Gastrocnemius medialis (tissue), 4 donors: ENCODE measurements around the gene MAGEA10. TPM values are rescaled to one million over a fixed set of nuclear protein-coding genes. Genes with fewer than 3 reads are reported as not detected.
"Not testable (repeated sequence)": the region's sequence is repeated elsewhere in the genome, so short reads cannot be mapped to it uniquely, and the experiment has no call there.

ENCODE experiments used
- ATAC-seq, 2 donors: fragments of 150-250 bp; one replicate each; pipeline ENCODE4 v1.9.1; 2016
- DNase-seq, 2 donors: peaks; one replicate each; pipeline ENCODE4 v3.0.0-alpha.2; 2019
- H3K27ac ChIP-seq, 4 donors: fragments of 200-600 bp; sonication (generic); 1 replicate in 1 of 4; 2 replicates in 3 of 4; pipeline ENCODE4 v1.5.1; 2016 to 2018; ENCODE audit warnings: mild to moderate bottlenecking in 2 of 4, moderate library complexity in 1 of 4
- H3K27me3 ChIP-seq, 3 donors: fragments of 200-600 bp; sonication (generic) in 2 of 3; 1 replicate in 1 of 3; 2 replicates in 2 of 3; pipeline versions ENCODE4 v1.5.1 to v1.6.0; 2016 to 2019; ENCODE audit warnings: mild to moderate bottlenecking in 1 of 3, moderate library complexity in 1 of 3
- H3K36me3 ChIP-seq, 2 donors: fragments of 200-600 bp; sonication (generic) in 1 of 2; one replicate each; pipeline ENCODE4 v1.5.1; 2017 to 2018
- H3K4me1 ChIP-seq, 2 donors: fragments of 200-600 bp; sonication (generic) in 1 of 2; one replicate each; pipeline ENCODE4 v1.5.1; 2016 to 2017; ENCODE audit warnings: mild to moderate bottlenecking in 2 of 2
- H3K4me3 ChIP-seq, 4 donors: fragments of 200-600 bp; sonication (generic) in 3 of 4; 1 replicate in 1 of 4; 2 replicates in 3 of 4; pipeline ENCODE4 v1.5.1; 2016 to 2019; ENCODE audit warnings: mild to moderate bottlenecking in 2 of 4
- H3K9me3 ChIP-seq, 3 donors: fragments of 200-600 bp; sonication (generic) in 2 of 3; 1 replicate in 1 of 3; 2 replicates in 2 of 3; pipeline ENCODE4 v1.5.1; 2016 to 2019
- CTCF ChIP-seq, 5 experiments: fragments of 450-650 bp in 3 of 5; fragments of 200-600 bp in 2 of 5; sonication (generic) in 2 of 5; IDR thresholded peaks in 4 of 5; conservative IDR thresholded peaks in 1 of 5; 1 replicate in 4 of 5; 2 replicates in 1 of 5; pipeline ENCODE4 v1.5.1; 2016 to 2019; ENCODE audit warnings: antibody characterized with exemption in 5 of 5, mild to moderate bottlenecking in 3 of 5, moderate library complexity in 3 of 5
- POLR2A ChIP-seq, 2 donors: fragments of 450-650 bp; IDR thresholded peaks; one replicate each; pipeline ENCODE4 v1.6.1; 2017; ENCODE audit warnings: antibody characterized with exemption in 2 of 2, mild to moderate bottlenecking in 2 of 2, moderate library complexity in 2 of 2
- in situ Hi-C, 4 donors: fragments of 200-750 bp; cut with MboI; loops; one replicate each; pipeline versions ENCODE4 v1.15.0 to v1.8.0; 2017; ENCODE audit warnings: low sequenced_read_pairs in 4 of 4
- intact Hi-C: fragments of 100-400 bp; cut with DNase I; formaldehyde crosslinking; loops from one replicate; pipeline ENCODE4 v1.15.1; 2023; ENCODE audit warnings: low total_unique reads
- total RNA-seq, 4 donors: library from RNA; depleted of rRNA; stranded (reverse); fragments of >200 nt; gene quantifications; one replicate each; pipeline versions ENCODE4 v1.1.0 to v1.2.3, GENCODE V29; 2016

The MAGEA10 gene
- total RNA-seq = not detected

GRCh38 chrX:152138388-152138784 lies at the start of gene MAGEA10:
TSS of gene MAGEA10 (minus strand) at chrX:152138577. CDS start at chrX:152135620, 2,957 bp downstream.
- in situ Hi-C loops (no loop called here), intact Hi-C loops (no loop called here)
- H3K4me3 ChIP-seq = no peak within 1 kb of the TSS
- H3K27ac ChIP-seq = no peak within 1 kb of the TSS
- no peaks in the 10 kb centered on the region for H3K27me3 ChIP-seq
- no peaks in the 10 kb centered on the region for H3K4me1 ChIP-seq
- TF ChIP-seq POLR2A (IDR thresholded peaks at IDR 0.05) = no peak
- no peak for TF ChIP-seq CTCF (IDR thresholded peaks at IDR 0.05 in 4 of 5, conservative IDR thresholded peaks at IDR 0.05 in 1 of 5)
- H3K9me3 ChIP-seq = no peaks in the 10 kb centered on the region
- ATAC-seq = no peak
- no peak for DNase-seq
- no peaks in the 10 kb centered on the region for H3K36me3 ChIP-seq

GRCh38 chrX:152177497-152178269 lies 39.3 kb upstream of the MAGEA10 start:
- Histone ChIP-seq H3K36me3 (no peaks in the 10 kb centered on the region), H3K9me3 (no peaks in the 10 kb centered on the region), H3K27ac (no peak overlapping the region), H3K4me3 (no peak overlapping the region), H3K27me3 (no peaks in the 10 kb centered on the region), H3K4me1 (no peaks in the 10 kb centered on the region)
- intact Hi-C loops (no loop called here), in situ Hi-C loops (no loop called here)
- no peak for DNase-seq
- TF ChIP-seq POLR2A (IDR thresholded peaks at IDR 0.05) (no peak), CTCF (IDR thresholded peaks at IDR 0.05 in 4 of 5, conservative IDR thresholded peaks at IDR 0.05 in 1 of 5) (no peak)
- no peak for ATAC-seq

- intact Hi-C loops = no loop called here
- DNase-seq = no peak
- ATAC-seq = no peak
- TF ChIP-seq CTCF (IDR thresholded peaks at IDR 0.05 in 4 of 5, conservative IDR thresholded peaks at IDR 0.05 in 1 of 5) (no peak), POLR2A (IDR thresholded peaks at IDR 0.05) (no peak)
- Histone ChIP-seq H3K27ac (no peak overlapping the region), H3K4me3 (no peak overlapping the region), H3K27me3 (no peaks in the 10 kb centered on the region), H3K4me1 (no peaks in the 10 kb centered on the region), H3K9me3 (no peaks in the 10 kb centered on the region), H3K36me3 (no peaks in the 10 kb centered on the region)
- in situ Hi-C loops = no loop called here
Observed at GRCh38 chrX:152177052-152177451, 38.7 kb upstream of the MAGEA10 start.

- H3K4me3 ChIP-seq, H3K27ac ChIP-seq, H3K9me3 ChIP-seq, in situ Hi-C loops, H3K36me3 ChIP-seq, H3K27me3 ChIP-seq, ATAC-seq, intact Hi-C loops, DNase-seq, H3K4me1 ChIP-seq: not testable (repeated sequence)
Observed at GRCh38 chrX:152175892-152176291, 37.5 kb upstream of the MAGEA10 start.

GRCh38 chrX:152173923-152174322 lies 35.5 kb upstream of the MAGEA10 start:
- H3K36me3 ChIP-seq, H3K4me3 ChIP-seq, H3K4me1 ChIP-seq, DNase-seq, H3K27ac ChIP-seq, H3K27me3 ChIP-seq, H3K9me3 ChIP-seq, in situ Hi-C loops, ATAC-seq, intact Hi-C loops: not testable (repeated sequence)

- Histone ChIP-seq H3K9me3 (no peaks in the 10 kb centered on the region), H3K27ac (no peak overlapping the region), H3K4me3 (no peak overlapping the region), H3K36me3 (no peaks in the 10 kb centered on the region), H3K4me1 (no peaks in the 10 kb centered on the region), H3K27me3 (no peaks in the 10 kb centered on the region)
- no peak for ATAC-seq
- intact Hi-C loops = no loop called here
- TF ChIP-seq CTCF (IDR thresholded peaks at IDR 0.05 in 4 of 5, conservative IDR thresholded peaks at IDR 0.05 in 1 of 5) = no peak
- no peak for TF ChIP-seq POLR2A (IDR thresholded peaks at IDR 0.05)
- DNase-seq = no peak
- in situ Hi-C loops = no loop called here
Observed at GRCh38 chrX:152170621-152171020, 32.2 kb upstream of the MAGEA10 start.
